ENCODE data around the gene FAIM2.
"Not testable (repeated sequence)": the region's sequence is repeated elsewhere in the genome, so short reads cannot be mapped to it uniquely, and the experiment has no call there.

FAIM2 gene

GRCh38 chr12:49855890-49856289 lies 47.8 kb downstream of the FAIM2 start:
- H3K4me3 ChIP-seq (ENCODE audit: low read depth, low read length); H2BK120ac ChIP-seq (ENCODE audit: insufficient read depth, low read length, poor library complexity); H3K27ac ChIP-seq (ENCODE audit: low read depth, low read length); H3K79me2 ChIP-seq (ENCODE audit: control insufficient read depth, insufficient read depth, low read length, poor library complexity); H2BK12ac ChIP-seq (ENCODE audit: low read length); H3K36me3 ChIP-seq (ENCODE audit: control insufficient read depth in 1 of 2, insufficient read depth in 2 of 2, low read length in 2 of 2); H3K9ac ChIP-seq (ENCODE audit: low read length); H3K9me3 ChIP-seq (ENCODE audit: insufficient read depth, low read depth, low read length); H4K91ac ChIP-seq (ENCODE audit: low read depth, low read length); H4K8ac ChIP-seq (ENCODE audit: low read depth, low read length); H3K18ac ChIP-seq (ENCODE audit: low read length); H3K23ac ChIP-seq (ENCODE audit: low read length); H2BK5ac ChIP-seq (ENCODE audit: low read depth, low read length, poor library complexity); H3K4me2 ChIP-seq (ENCODE audit: low read length); H2AK5ac ChIP-seq (ENCODE audit: low read length); H3K4me1 ChIP-seq (ENCODE audit: control insufficient read depth in 1 of 2, insufficient read depth in 2 of 2, low read length in 2 of 2); DNase-seq; H3K4ac ChIP-seq (ENCODE audit: low read depth, low read length); H3K79me1 ChIP-seq (ENCODE audit: low read length); H2AFZ ChIP-seq (ENCODE audit: insufficient read depth, low read length, poor library complexity); H3K14ac ChIP-seq (ENCODE audit: low read length); H3K27me3 ChIP-seq (ENCODE audit: insufficient read depth, low read length); H4K12ac ChIP-seq (ENCODE audit: low read depth, low read length): not testable (repeated sequence)
- no CpG with 5 or more reads among the region's 4 CpGs for WGBS (ENCODE audit: extremely low coverage, insufficient coverage, insufficient read length)

- no peak overlapping the region for H4K12ac ChIP-seq (ENCODE audit: low read depth, low read length)
- H3K9ac ChIP-seq (ENCODE audit: low read length): no peak overlapping the region
- H4K8ac ChIP-seq (ENCODE audit: low read depth, low read length): no peak overlapping the region
- H4K91ac ChIP-seq (ENCODE audit: low read depth, low read length): no peak overlapping the region
- no peak overlapping the region for H3K18ac ChIP-seq (ENCODE audit: low read length)
- no peaks in the 10 kb centered on the region for H3K27me3 ChIP-seq (ENCODE audit: insufficient read depth, low read length)
- H3K27ac ChIP-seq (ENCODE audit: low read depth, low read length): no peak overlapping the region
- H3K14ac ChIP-seq (ENCODE audit: low read length): no peak overlapping the region
- H3K36me3 ChIP-seq (ENCODE audit: control insufficient read depth in 1 of 2, insufficient read depth in 2 of 2, low read length in 2 of 2): no peaks in the 10 kb centered on the region
- no peak for DNase-seq
- H2BK5ac ChIP-seq (ENCODE audit: low read depth, low read length, poor library complexity): no peak overlapping the region
- no CpG with 5 or more reads among the region's 4 CpGs for WGBS (ENCODE audit: extremely low coverage, insufficient coverage, insufficient read length)
- H2BK120ac ChIP-seq (ENCODE audit: insufficient read depth, low read length, poor library complexity): no peak overlapping the region
- no peaks in the 10 kb centered on the region for H3K4me1 ChIP-seq (ENCODE audit: control insufficient read depth in 1 of 2, insufficient read depth in 2 of 2, low read length in 2 of 2)
- no peak overlapping the region for H2AK5ac ChIP-seq (ENCODE audit: low read length)
- no peak overlapping the region for H2BK12ac ChIP-seq (ENCODE audit: low read length)
- no peaks in the 10 kb centered on the region for H3K79me2 ChIP-seq (ENCODE audit: control insufficient read depth, insufficient read depth, low read length, poor library complexity)
- no peaks in the 10 kb centered on the region for H3K9me3 ChIP-seq (ENCODE audit: insufficient read depth, low read depth, low read length)
- H3K79me1 ChIP-seq (ENCODE audit: low read length): no peaks in the 10 kb centered on the region
- no peak overlapping the region for H2AFZ ChIP-seq (ENCODE audit: insufficient read depth, low read length, poor library complexity)
- no peak overlapping the region for H3K4me3 ChIP-seq (ENCODE audit: low read depth, low read length)
- no peak overlapping the region for H3K4me2 ChIP-seq (ENCODE audit: low read length)
- no peak overlapping the region for H3K4ac ChIP-seq (ENCODE audit: low read depth, low read length)
- H3K23ac ChIP-seq (ENCODE audit: low read length): no peak overlapping the region
Observed at GRCh38 chr12:49854976-49855375, 48.7 kb downstream of the FAIM2 start.

GRCh38 chr12:49853671-49854070 lies 50.0 kb downstream of the FAIM2 start:
- H2BK12ac ChIP-seq (ENCODE audit: low read length): no peak overlapping the region
- WGBS (ENCODE audit: extremely low coverage, insufficient coverage, insufficient read length): no CpG with 5 or more reads among the region's 2 CpGs

DNA sequence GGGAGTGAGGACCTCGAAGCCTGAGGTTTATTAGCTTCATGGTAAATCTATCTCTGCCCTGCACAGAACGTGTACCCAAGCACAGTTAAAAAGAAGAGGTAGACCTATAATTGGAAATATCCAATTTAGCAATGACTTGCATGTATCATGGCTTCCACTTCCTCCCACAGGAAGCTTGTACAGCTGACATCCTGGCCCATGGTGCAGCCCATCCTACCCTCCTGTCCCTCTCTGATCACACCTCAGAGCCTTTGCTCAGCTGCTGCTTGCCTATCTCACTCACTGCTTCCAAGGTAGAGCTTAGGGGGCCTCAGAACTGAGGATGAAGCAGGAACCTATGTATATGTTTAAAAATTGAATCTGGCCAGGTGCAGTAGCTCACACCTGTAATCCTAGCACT lies 56.5 kb downstream of the FAIM2 start:
- WGBS (ENCODE audit: extremely low coverage, insufficient coverage, insufficient read length): no CpG with 5 or more reads among the region's 2 CpGs
- Histone ChIP-seq H3K9ac (ENCODE audit: low read length) (no peak overlapping the region), H3K4me3 (ENCODE audit: low read depth, low read length) (no peak overlapping the region), H2AK5ac (ENCODE audit: low read length) (no peak overlapping the region), H3K4me2 (ENCODE audit: low read length) (no peak overlapping the region), H2AFZ (ENCODE audit: insufficient read depth, low read length, poor library complexity) (no peak overlapping the region), H3K4ac (ENCODE audit: low read depth, low read length) (no peak overlapping the region), H2BK12ac (ENCODE audit: low read length) (no peak overlapping the region), H3K36me3 (ENCODE audit: control insufficient read depth in 1 of 2, insufficient read depth in 2 of 2, low read length in 2 of 2) (no peaks in the 10 kb centered on the region), H3K18ac (ENCODE audit: low read length) (no peak overlapping the region), H3K27ac (ENCODE audit: low read depth, low read length) (no peak overlapping the region), H4K91ac (ENCODE audit: low read depth, low read length) (no peak overlapping the region), H3K9me3 (ENCODE audit: insufficient read depth, low read depth, low read length) (no peaks in the 10 kb centered on the region), H4K12ac (ENCODE audit: low read depth, low read length) (no peak overlapping the region), H2BK120ac (ENCODE audit: insufficient read depth, low read length, poor library complexity) (no peak overlapping the region), H4K8ac (ENCODE audit: low read depth, low read length) (no peak overlapping the region), H3K27me3 (ENCODE audit: insufficient read depth, low read length) (no peaks in the 10 kb centered on the region), H3K14ac (ENCODE audit: low read length) (no peak overlapping the region), H3K79me1 (ENCODE audit: low read length) (peaks cover 4% of the 10 kb centered on the region), H3K4me1 (ENCODE audit: control insufficient read depth in 1 of 2, insufficient read depth in 2 of 2, low read length in 2 of 2) (peaks cover 2% of the 10 kb centered on the region in 2 experiments), H3K23ac (ENCODE audit: low read length) (no peak overlapping the region), H3K79me2 (ENCODE audit: control insufficient read depth, insufficient read depth, low read length, poor library complexity) (no peaks in the 10 kb centered on the region), H2BK5ac (ENCODE audit: low read depth, low read length, poor library complexity) (no peak overlapping the region)
- no peak for DNase-seq

More at GRCh38 chr12:49853671-49854070, 50.0 kb downstream of the FAIM2 start:
- no peak overlapping the region for H4K8ac ChIP-seq (ENCODE audit: low read depth, low read length)
- H3K14ac ChIP-seq (ENCODE audit: low read length): no peak overlapping the region
- H3K79me1 ChIP-seq (ENCODE audit: low read length): no peaks in the 10 kb centered on the region
- no peak for DNase-seq
- H3K9ac ChIP-seq (ENCODE audit: low read length): no peak overlapping the region
- H3K27me3 ChIP-seq (ENCODE audit: insufficient read depth, low read length): no peaks in the 10 kb centered on the region
- H3K9me3 ChIP-seq (ENCODE audit: insufficient read depth, low read depth, low read length): no peaks in the 10 kb centered on the region
- H2BK5ac ChIP-seq (ENCODE audit: low read depth, low read length, poor library complexity): no peak overlapping the region
- no peak overlapping the region for H3K23ac ChIP-seq (ENCODE audit: low read length)
- no peak overlapping the region for H2BK120ac ChIP-seq (ENCODE audit: insufficient read depth, low read length, poor library complexity)
- no peak overlapping the region for H4K91ac ChIP-seq (ENCODE audit: low read depth, low read length)
- H3K36me3 ChIP-seq (ENCODE audit: control insufficient read depth in 1 of 2, insufficient read depth in 2 of 2, low read length in 2 of 2): no peaks in the 10 kb centered on the region
- H3K27ac ChIP-seq (ENCODE audit: low read depth, low read length): no peak overlapping the region
- H3K4me1 ChIP-seq (ENCODE audit: control insufficient read depth in 1 of 2, insufficient read depth in 2 of 2, low read length in 2 of 2): no peaks in the 10 kb centered on the region
- H4K12ac ChIP-seq (ENCODE audit: low read depth, low read length): no peak overlapping the region
- no peak overlapping the region for H3K4me3 ChIP-seq (ENCODE audit: low read depth, low read length)
- no peak overlapping the region for H3K4ac ChIP-seq (ENCODE audit: low read depth, low read length)
- no peak overlapping the region for H3K18ac ChIP-seq (ENCODE audit: low read length)
- H3K79me2 ChIP-seq (ENCODE audit: control insufficient read depth, insufficient read depth, low read length, poor library complexity): no peaks in the 10 kb centered on the region
- H2AFZ ChIP-seq (ENCODE audit: insufficient read depth, low read length, poor library complexity): no peak overlapping the region
- no peak overlapping the region for H3K4me2 ChIP-seq (ENCODE audit: low read length)
- H2AK5ac ChIP-seq (ENCODE audit: low read length): no peak overlapping the region
